Keratinocyte (primary cell): ENCODE results near the gene MAPK9. TPM values are rescaled to one million over a fixed set of nuclear protein-coding genes. Genes with fewer than 3 reads are reported as not detected.

Experiments
- DNase-seq: peaks from one replicate; pipeline ENCODE4 v3.0.0-alpha.2; 2011; ENCODE audit warnings: low read depth, missing footprints, low spot score
- FAIRE-seq: peaks from 2 replicates; lab custom pipeline; 2011; peaks lifted over from hg19 to GRCh38; lab: Jason Lieb, UNC
- H2AFZ ChIP-seq: 2 replicates; pipeline ENCODE4 v1.6.0; 2012; ENCODE audit warnings: low read length, control low read depth, inconsistent platforms; ENCODE audit not compliant: control insufficient read depth
- H3K27ac ChIP-seq: 2 replicates; pipeline ENCODE4 v1.5.1; 2011; ENCODE audit warnings: low read length; ENCODE audit not compliant: control insufficient read depth, insufficient read depth
- H3K27me3 ChIP-seq: 3 replicates; pipeline ENCODE4 v1.6.0; 2011; ENCODE audit warnings: low read length; ENCODE audit not compliant: control insufficient read depth, insufficient read depth; ENCODE audit errors: extremely low read depth
- H3K36me3 ChIP-seq, 2 experiments: 2 replicates in 1 of 2; 3 replicates in 1 of 2; pipeline ENCODE4 v1.5.1; 2011; ENCODE audit warnings: low read length in 2 of 2, mild to moderate bottlenecking in 1 of 2; ENCODE audit not compliant: control insufficient read depth in 2 of 2, insufficient read depth in 2 of 2; ENCODE audit errors: extremely low read depth in 1 of 2
- H3K4me1 ChIP-seq: 3 replicates; pipeline ENCODE4 v1.5.1; 2011; ENCODE audit warnings: low read length; ENCODE audit not compliant: control insufficient read depth, insufficient read depth; ENCODE audit errors: extremely low read depth
- H3K4me2 ChIP-seq: 3 replicates; pipeline ENCODE4 v1.6.0; 2011; ENCODE audit warnings: low read depth, low read length; ENCODE audit not compliant: control insufficient read depth, insufficient read depth; ENCODE audit errors: extremely low read depth
- H3K4me3 ChIP-seq, 3 experiments: fragments of 200-600 bp in 1 of 3; sonication (generic) in 1 of 3; 2 replicates in 2 of 3; 3 replicates in 1 of 3; pipeline ENCODE4 v1.5.1; 2011 to 2016; ENCODE audit warnings: low read length in 3 of 3, mild to moderate bottlenecking in 3 of 3, control low read depth in 2 of 3, inconsistent platforms in 1 of 3, low read depth in 1 of 3, mixed read lengths in 1 of 3, mixed run types in 1 of 3, moderate library complexity in 1 of 3; ENCODE audit not compliant: control insufficient read depth in 2 of 3, insufficient read depth in 2 of 3; ENCODE audit errors: extremely low read depth in 1 of 3
- H3K79me2 ChIP-seq: 2 replicates; pipeline ENCODE4 v1.6.0; 2012; ENCODE audit warnings: low read length; ENCODE audit not compliant: control insufficient read depth, insufficient read depth
- H3K9ac ChIP-seq: 3 replicates; pipeline ENCODE4 v1.6.0; 2011; ENCODE audit warnings: low read length; ENCODE audit not compliant: control insufficient read depth, insufficient read depth; ENCODE audit errors: extremely low read depth
- H3K9me1 ChIP-seq: 3 replicates; pipeline ENCODE4 v1.6.0; 2011; ENCODE audit warnings: low read length; ENCODE audit not compliant: control insufficient read depth, insufficient read depth; ENCODE audit errors: extremely low read depth
- H3K9me3 ChIP-seq: 2 replicates; pipeline ENCODE4 v1.5.1; 2012; ENCODE audit warnings: low read depth, low read length; ENCODE audit not compliant: control insufficient read depth
- H4K20me1 ChIP-seq: 3 replicates; pipeline ENCODE4 v1.6.0; 2011; ENCODE audit warnings: low read length; ENCODE audit not compliant: control insufficient read depth, insufficient read depth; ENCODE audit errors: extremely low read depth
- EZH2 ChIP-seq: IDR thresholded peaks from one replicate; pipeline ENCODE4 v1.6.1; 2012; ENCODE audit warnings: inconsistent platforms, mild to moderate bottlenecking, low read length, moderate library complexity
- dilution Hi-C: fragments of 300-500 bp; cut with MboI; formaldehyde crosslinking; loops from one replicate; pipeline ENCODE4 v1.7.0; 2020; ENCODE audit warnings: low sequenced_read_pairs; ENCODE audit not compliant: extremely low pct_ligation_motif_present
- polyA plus RNA-seq, 5 experiments: library from polyadenylated mRNA; depleted of rRNA in 3 of 5; stranded (reverse) in 3 of 5; stranded (forward) in 1 of 5; unstranded in 1 of 5; fragments of >200 nt; gene quantifications; 1 replicate in 1 of 5; 2 replicates in 3 of 5; 3 replicates in 1 of 5; pipeline versions ENCODE4 v1.2.1 to v1.2.3, GENCODE V29; 2011 to 2012; ENCODE audit warnings: missing spikeins in 2 of 5, low read depth in 1 of 5, low replicate concordance in 1 of 5
- TF ChIP-seq, protein P1 (sequence below), 3 experiments: IDR thresholded peaks in 1 of 3; conservative IDR thresholded peaks in 1 of 3; optimal IDR thresholded peaks in 1 of 3; 2 replicates in 2 of 3; 3 replicates in 1 of 3; pipeline versions ENCODE3 to v1.5.1; 2011; ENCODE audit warnings: low read length in 3 of 3, mild to moderate bottlenecking in 3 of 3, moderate library complexity in 2 of 3, control low read depth in 1 of 3, inconsistent platforms in 1 of 3; ENCODE audit not compliant: insufficient read depth in 2 of 3; ENCODE audit errors: extremely low read depth in 1 of 3

Gene MAPK9
- polyA plus RNA-seq, 1 donor (not counting 4 experiments of a cell fraction or from before 2014, with no cell fraction given) = 49.4 TPM

DNA sequence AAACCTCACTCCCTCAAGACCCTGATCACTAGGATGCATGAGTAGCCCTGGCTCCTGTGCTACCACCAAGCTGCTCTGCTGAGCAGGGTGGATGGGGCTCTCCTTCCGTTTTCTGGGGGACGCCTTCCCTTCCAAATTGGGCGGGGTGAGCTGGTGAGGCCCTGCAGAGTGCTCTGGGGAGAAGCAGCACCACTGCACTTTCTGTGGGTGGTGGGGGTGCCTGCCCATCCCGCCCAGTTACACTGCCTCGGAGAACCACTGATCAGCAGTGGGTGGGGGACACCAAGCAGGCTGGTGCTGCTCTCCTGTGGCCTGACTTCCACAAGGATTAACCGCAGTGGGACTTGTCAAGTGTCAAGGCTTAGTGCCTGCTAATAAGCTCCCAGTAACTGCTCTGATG, 42.3 kb upstream of the MAPK9 start:
- H2AFZ ChIP-seq = no peak overlapping the region
- FAIRE-seq (no peak), DNase-seq (no peak)
- no peak overlapping the region for H3K27ac ChIP-seq
- H3K4me1 ChIP-seq = no peaks in the 10 kb centered on the region
- H3K27me3 ChIP-seq = no peaks in the 10 kb centered on the region
- H3K9me1 ChIP-seq = no peaks in the 10 kb centered on the region
- no peak overlapping the region for H3K4me2 ChIP-seq
- no peaks in the 10 kb centered on the region for H4K20me1 ChIP-seq
- H3K79me2 ChIP-seq = no peaks in the 10 kb centered on the region
- H3K36me3 ChIP-seq = no peaks in the 10 kb centered on the region
- no peak overlapping the region for H3K9ac ChIP-seq
- no peak for TF ChIP-seq EZH2
- dilution Hi-C loops = no loop called here
- no peaks in the 10 kb centered on the region for H3K9me3 ChIP-seq
- no peak overlapping the region for H3K4me3 ChIP-seq

DNA sequence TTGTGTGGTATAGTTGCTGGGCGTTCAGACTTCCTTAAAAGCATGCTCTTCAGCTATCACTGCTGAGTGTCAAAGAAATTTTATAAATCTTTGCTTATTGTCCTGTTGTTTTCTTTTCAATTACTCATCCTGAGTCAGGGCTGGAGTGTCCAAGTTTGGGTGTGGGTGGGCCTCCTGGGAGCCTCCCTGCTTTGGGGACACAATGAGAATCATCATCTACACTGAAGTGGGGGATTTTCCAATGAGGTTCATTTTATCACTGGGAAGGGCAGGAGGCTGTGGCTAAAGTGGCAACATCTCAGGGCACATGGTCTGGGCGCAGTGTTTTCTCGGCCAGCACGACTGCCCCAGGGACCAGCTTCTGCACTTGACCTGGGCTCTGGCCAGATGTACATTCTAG, 41.8 kb upstream of the MAPK9 start:
- H3K9me1 ChIP-seq = no peaks in the 10 kb centered on the region
- no peaks in the 10 kb centered on the region for H3K9me3 ChIP-seq
- no peaks in the 10 kb centered on the region for H3K27me3 ChIP-seq
- no peaks in the 10 kb centered on the region for H4K20me1 ChIP-seq
- H3K4me1 ChIP-seq = no peaks in the 10 kb centered on the region
- no peak overlapping the region for H3K4me2 ChIP-seq
- H2AFZ ChIP-seq = no peak overlapping the region
- no peaks in the 10 kb centered on the region for H3K36me3 ChIP-seq
- H3K79me2 ChIP-seq = no peaks in the 10 kb centered on the region
- TF ChIP-seq, protein P1, sequence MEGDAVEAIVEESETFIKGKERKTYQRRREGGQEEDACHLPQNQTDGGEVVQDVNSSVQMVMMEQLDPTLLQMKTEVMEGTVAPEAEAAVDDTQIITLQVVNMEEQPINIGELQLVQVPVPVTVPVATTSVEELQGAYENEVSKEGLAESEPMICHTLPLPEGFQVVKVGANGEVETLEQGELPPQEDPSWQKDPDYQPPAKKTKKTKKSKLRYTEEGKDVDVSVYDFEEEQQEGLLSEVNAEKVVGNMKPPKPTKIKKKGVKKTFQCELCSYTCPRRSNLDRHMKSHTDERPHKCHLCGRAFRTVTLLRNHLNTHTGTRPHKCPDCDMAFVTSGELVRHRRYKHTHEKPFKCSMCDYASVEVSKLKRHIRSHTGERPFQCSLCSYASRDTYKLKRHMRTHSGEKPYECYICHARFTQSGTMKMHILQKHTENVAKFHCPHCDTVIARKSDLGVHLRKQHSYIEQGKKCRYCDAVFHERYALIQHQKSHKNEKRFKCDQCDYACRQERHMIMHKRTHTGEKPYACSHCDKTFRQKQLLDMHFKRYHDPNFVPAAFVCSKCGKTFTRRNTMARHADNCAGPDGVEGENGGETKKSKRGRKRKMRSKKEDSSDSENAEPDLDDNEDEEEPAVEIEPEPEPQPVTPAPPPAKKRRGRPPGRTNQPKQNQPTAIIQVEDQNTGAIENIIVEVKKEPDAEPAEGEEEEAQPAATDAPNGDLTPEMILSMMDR (optimal IDR thresholded peaks at IDR 0.05 in 1 of 3, IDR thresholded peaks at IDR 0.05 in 1 of 3, conservative IDR thresholded peaks at IDR 0.05 in 1 of 3; ENCODE audit: extremely low read depth in 1 of 3, insufficient read depth in 2 of 3, low read length in 3 of 3) = no peak
- no peak overlapping the region for H3K4me3 ChIP-seq
- DNase-seq (no peak), FAIRE-seq (no peak)
- no peak overlapping the region for H3K27ac ChIP-seq
- dilution Hi-C loops = no loop called here
- H3K9ac ChIP-seq = no peak overlapping the region

DNA sequence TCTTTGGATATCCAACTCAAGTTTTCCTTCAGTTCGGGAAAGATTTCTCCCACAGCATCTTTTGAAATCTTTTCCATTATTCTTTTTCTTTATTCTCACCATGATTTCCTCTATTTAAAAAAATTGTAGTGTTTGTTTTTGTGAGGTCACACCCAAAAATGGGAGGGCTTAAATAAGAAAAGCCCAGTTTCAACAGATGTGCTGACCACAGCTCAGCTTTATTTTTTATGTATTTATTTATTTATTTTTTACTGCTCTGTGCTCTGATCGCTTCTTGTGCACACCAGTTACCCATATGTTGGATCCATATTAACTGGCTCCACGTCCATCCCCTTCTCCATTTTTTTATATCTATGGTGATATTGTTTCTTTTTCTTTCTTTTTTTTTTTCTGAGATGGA, 41.0 kb upstream of the MAPK9 start:
- DNase-seq = no peak
- Histone ChIP-seq H3K9me1 (no peaks in the 10 kb centered on the region), H3K79me2 (no peaks in the 10 kb centered on the region), H3K27me3 (no peaks in the 10 kb centered on the region), H3K4me1 (no peaks in the 10 kb centered on the region), H3K4me2 (no peak overlapping the region), H4K20me1 (no peaks in the 10 kb centered on the region), H3K9me3 (no peaks in the 10 kb centered on the region), H3K9ac (no peak overlapping the region), H3K27ac (no peak overlapping the region), H3K36me3 (no peaks in the 10 kb centered on the region), H3K4me3 (no peak overlapping the region), H2AFZ (no peak overlapping the region)
- no peak for TF ChIP-seq EZH2
- TF ChIP-seq, protein P1 (optimal IDR thresholded peaks at IDR 0.05 in 1 of 3, IDR thresholded peaks at IDR 0.05 in 1 of 3, conservative IDR thresholded peaks at IDR 0.05 in 1 of 3; ENCODE audit: extremely low read depth in 1 of 3, insufficient read depth in 2 of 3, low read length in 3 of 3) = no peak
- dilution Hi-C loops = no loop called here
- no peak for FAIRE-seq
